Loucy (cell line): Measurements from ENCODE around the gene TMTC1.

ENCODE experiments used
- H2AFZ ChIP-seq: fragments of 200-600 bp; sonication (generic); 2 replicates; pipeline ENCODE4 v1.6.0; 2016; ENCODE audit warnings: antibody characterized with exemption, mild to moderate bottlenecking, low read length, moderate library complexity
- H3F3A ChIP-seq: fragments of 200-600 bp; 2 replicates; pipeline ENCODE4 v1.6.0; 2016; ENCODE audit warnings: antibody characterized with exemption, low read depth, mild to moderate bottlenecking
- H3K27me3 ChIP-seq: fragments of 200-600 bp; sonication (generic); 2 replicates; pipeline ENCODE4 v1.6.1; 2014; ENCODE audit warnings: low read length, mild to moderate bottlenecking; ENCODE audit not compliant: insufficient read depth, poor library complexity, severe bottlenecking
- H3K36me3 ChIP-seq: fragments of 200-600 bp; sonication (generic); 2 replicates; pipeline ENCODE4 v1.6.1; 2016; ENCODE audit warnings: low read length; ENCODE audit not compliant: insufficient read depth
- H3K4me1 ChIP-seq: fragments of 200-600 bp; sonication (generic); 2 replicates; pipeline ENCODE4 v1.5.1; 2014; ENCODE audit warnings: low read length, mild to moderate bottlenecking; ENCODE audit not compliant: insufficient read depth, poor library complexity, severe bottlenecking
- H3K4me2 ChIP-seq: fragments of 200-600 bp; sonication (generic); 2 replicates; pipeline ENCODE4 v1.6.0; 2014; ENCODE audit warnings: antibody characterized with exemption, low read length, low read depth, mild to moderate bottlenecking; ENCODE audit not compliant: poor library complexity, severe bottlenecking
- H3K4me3 ChIP-seq: fragments of 200-600 bp; sonication (generic); 2 replicates; pipeline ENCODE4 v1.5.1; 2014; ENCODE audit warnings: low read length, mild to moderate bottlenecking, mixed read lengths; ENCODE audit not compliant: poor library complexity, severe bottlenecking
- H3K79me2 ChIP-seq: fragments of 200-600 bp; sonication (generic); 2 replicates; pipeline ENCODE4 v1.6.1; 2014; ENCODE audit warnings: low read length; ENCODE audit not compliant: insufficient read depth
- H3K9ac ChIP-seq: fragments of 200-600 bp; sonication (generic); 2 replicates; pipeline ENCODE4 v1.6.0; 2014; ENCODE audit warnings: mild to moderate bottlenecking, low read depth, low read length, moderate library complexity; ENCODE audit not compliant: poor library complexity, severe bottlenecking
- H3K9me2 ChIP-seq: fragments of 200-600 bp; sonication (generic); replicated peaks from 2 replicates; pipeline ENCODE4 v1.6.1; 2016; ENCODE audit warnings: low read depth, low read length, mixed read lengths
- H3K9me3 ChIP-seq: fragments of 200-600 bp; sonication (generic); 2 replicates; pipeline ENCODE4 v1.6.1; 2014; ENCODE audit warnings: mild to moderate bottlenecking, antibody characterized with exemption, low read length, low read depth; ENCODE audit not compliant: insufficient read depth
- H4K20me1 ChIP-seq: fragments of 200-600 bp; sonication (generic); 2 replicates; pipeline ENCODE4 v1.6.0; 2014; ENCODE audit warnings: antibody characterized with exemption, low read length, mild to moderate bottlenecking; ENCODE audit not compliant: insufficient read depth, poor library complexity, severe bottlenecking
- EZH2phosphoT487 ChIP-seq: fragments of 200-600 bp; IDR thresholded peaks from 2 replicates; pipeline ENCODE4 v1.6.1; 2018; ENCODE audit warnings: antibody characterized with exemption, mild to moderate bottlenecking, moderate library complexity, borderline replicate concordance
- TF ChIP-seq, protein P1 (sequence below): fragments of 200-600 bp; sonication (generic); conservative IDR thresholded peaks from 2 replicates; pipeline ENCODE4 v1.5.1; 2014; ENCODE audit warnings: mild to moderate bottlenecking, antibody characterized with exemption, low read length

The TMTC1 gene

DNA sequence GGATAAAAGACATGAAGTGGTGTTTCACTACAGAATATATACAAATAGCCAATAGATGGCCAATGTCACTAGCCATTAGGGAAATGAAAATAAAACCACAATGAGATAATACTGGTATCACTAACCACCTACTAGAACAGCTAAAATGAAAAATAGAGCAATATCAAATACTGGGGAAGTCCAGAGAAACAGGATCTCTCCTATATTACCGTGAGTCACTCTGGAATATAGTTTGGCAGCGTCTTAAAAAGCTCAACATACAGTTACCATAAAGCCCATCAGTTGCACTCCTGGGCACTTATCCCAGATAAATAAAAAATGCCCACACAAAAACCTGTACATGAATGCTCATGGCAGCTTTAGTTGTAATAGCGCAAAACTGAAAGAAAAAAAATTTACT is 101.7 kb downstream of the TMTC1 start:
- Histone ChIP-seq H3K79me2 (no peaks in the 10 kb centered on the region), H3K4me2 (no peak overlapping the region), H3K9me3 (no peaks in the 10 kb centered on the region), H3K9ac (no peak overlapping the region), H3F3A (no peaks in the 10 kb centered on the region), H3K4me3 (no peak overlapping the region), H3K27me3 (no peaks in the 10 kb centered on the region), H3K9me2 (no peaks in the 10 kb centered on the region), H2AFZ (no peak overlapping the region), H4K20me1 (no peaks in the 10 kb centered on the region), H3K36me3 (no peaks in the 10 kb centered on the region), H3K4me1 (no peaks in the 10 kb centered on the region)
- no peak for TF ChIP-seq EZH2phosphoT487
- TF ChIP-seq, protein P1, sequence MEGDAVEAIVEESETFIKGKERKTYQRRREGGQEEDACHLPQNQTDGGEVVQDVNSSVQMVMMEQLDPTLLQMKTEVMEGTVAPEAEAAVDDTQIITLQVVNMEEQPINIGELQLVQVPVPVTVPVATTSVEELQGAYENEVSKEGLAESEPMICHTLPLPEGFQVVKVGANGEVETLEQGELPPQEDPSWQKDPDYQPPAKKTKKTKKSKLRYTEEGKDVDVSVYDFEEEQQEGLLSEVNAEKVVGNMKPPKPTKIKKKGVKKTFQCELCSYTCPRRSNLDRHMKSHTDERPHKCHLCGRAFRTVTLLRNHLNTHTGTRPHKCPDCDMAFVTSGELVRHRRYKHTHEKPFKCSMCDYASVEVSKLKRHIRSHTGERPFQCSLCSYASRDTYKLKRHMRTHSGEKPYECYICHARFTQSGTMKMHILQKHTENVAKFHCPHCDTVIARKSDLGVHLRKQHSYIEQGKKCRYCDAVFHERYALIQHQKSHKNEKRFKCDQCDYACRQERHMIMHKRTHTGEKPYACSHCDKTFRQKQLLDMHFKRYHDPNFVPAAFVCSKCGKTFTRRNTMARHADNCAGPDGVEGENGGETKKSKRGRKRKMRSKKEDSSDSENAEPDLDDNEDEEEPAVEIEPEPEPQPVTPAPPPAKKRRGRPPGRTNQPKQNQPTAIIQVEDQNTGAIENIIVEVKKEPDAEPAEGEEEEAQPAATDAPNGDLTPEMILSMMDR = no peak

DNA sequence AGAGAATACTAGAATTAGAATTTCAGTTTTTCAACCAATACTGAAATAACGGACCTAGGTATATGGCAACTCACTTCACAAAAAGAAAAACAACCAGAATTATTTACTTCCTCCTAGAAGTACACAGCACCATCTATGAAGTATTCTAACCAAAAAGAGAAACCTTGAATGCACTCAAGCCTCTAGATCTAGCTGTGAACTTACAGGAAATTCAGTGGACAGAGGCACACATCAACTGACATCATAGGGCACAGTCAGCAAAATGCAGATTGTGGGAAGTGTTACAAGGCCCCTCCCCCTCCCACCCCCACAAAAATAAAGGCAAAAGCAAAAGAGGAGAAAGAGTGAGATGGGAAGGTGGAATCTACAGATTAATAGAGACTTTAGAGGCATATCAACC is 102.4 kb downstream of the TMTC1 start:
- Histone ChIP-seq H3K36me3 (no peaks in the 10 kb centered on the region), H3K4me1 (no peaks in the 10 kb centered on the region), H3K4me2 (no peak overlapping the region), H3K9ac (no peak overlapping the region), H4K20me1 (no peaks in the 10 kb centered on the region), H3F3A (no peaks in the 10 kb centered on the region), H3K27me3 (no peaks in the 10 kb centered on the region), H3K79me2 (no peaks in the 10 kb centered on the region), H3K4me3 (no peak overlapping the region), H3K9me3 (no peaks in the 10 kb centered on the region), H3K9me2 (no peaks in the 10 kb centered on the region), H2AFZ (no peak overlapping the region)
- no peak for TF ChIP-seq EZH2phosphoT487
- TF ChIP-seq, protein P1 = no peak

DNA sequence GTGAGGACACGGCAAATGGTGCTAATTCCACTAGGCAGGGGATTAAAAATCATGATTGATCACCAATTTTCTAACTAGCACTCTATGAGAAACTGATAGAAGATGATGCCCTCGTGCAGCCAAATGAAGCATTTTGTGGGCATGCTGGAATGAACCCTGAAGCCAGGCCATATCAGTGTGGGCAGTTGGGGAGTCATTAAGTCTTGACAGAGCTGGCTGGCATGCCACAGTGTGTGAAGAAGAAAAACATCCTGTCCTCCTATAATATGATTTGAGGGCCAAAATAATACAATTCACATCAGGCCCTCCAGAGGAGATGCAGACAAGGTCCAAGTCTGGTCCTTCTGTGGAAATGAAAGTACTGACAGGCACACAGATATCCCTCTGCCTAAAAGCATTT is 107.1 kb downstream of the TMTC1 start:
- no peak overlapping the region for H3K4me3 ChIP-seq
- no peak overlapping the region for H2AFZ ChIP-seq
- no peaks in the 10 kb centered on the region for H3K79me2 ChIP-seq
- no peaks in the 10 kb centered on the region for H3K27me3 ChIP-seq
- no peak overlapping the region for H3K4me2 ChIP-seq
- no peak for TF ChIP-seq EZH2phosphoT487
- TF ChIP-seq, protein P1 = no peak
- H4K20me1 ChIP-seq = no peaks in the 10 kb centered on the region
- no peaks in the 10 kb centered on the region for H3F3A ChIP-seq
- H3K4me1 ChIP-seq = no peaks in the 10 kb centered on the region
- no peaks in the 10 kb centered on the region for H3K9me3 ChIP-seq
- H3K9ac ChIP-seq = no peak overlapping the region
- H3K9me2 ChIP-seq = no peaks in the 10 kb centered on the region
- H3K36me3 ChIP-seq = no peaks in the 10 kb centered on the region
